ENCODE data around the gene TRPV2. TPM values are rescaled to one million over a fixed set of nuclear protein-coding genes. Genes with fewer than 3 reads are reported as not detected.

Gene TRPV2
- total RNA-seq, 4 donors from 2014 or later: 3.9 to 19.0 (median 7.7) TPM

- no peak for DNase-seq
- no peaks in the 10 kb centered on the region for H3K36me3 ChIP-seq
- no peak for TF ChIP-seq POLR2A (IDR thresholded peaks at IDR 0.05)
- TF ChIP-seq, protein P1, sequence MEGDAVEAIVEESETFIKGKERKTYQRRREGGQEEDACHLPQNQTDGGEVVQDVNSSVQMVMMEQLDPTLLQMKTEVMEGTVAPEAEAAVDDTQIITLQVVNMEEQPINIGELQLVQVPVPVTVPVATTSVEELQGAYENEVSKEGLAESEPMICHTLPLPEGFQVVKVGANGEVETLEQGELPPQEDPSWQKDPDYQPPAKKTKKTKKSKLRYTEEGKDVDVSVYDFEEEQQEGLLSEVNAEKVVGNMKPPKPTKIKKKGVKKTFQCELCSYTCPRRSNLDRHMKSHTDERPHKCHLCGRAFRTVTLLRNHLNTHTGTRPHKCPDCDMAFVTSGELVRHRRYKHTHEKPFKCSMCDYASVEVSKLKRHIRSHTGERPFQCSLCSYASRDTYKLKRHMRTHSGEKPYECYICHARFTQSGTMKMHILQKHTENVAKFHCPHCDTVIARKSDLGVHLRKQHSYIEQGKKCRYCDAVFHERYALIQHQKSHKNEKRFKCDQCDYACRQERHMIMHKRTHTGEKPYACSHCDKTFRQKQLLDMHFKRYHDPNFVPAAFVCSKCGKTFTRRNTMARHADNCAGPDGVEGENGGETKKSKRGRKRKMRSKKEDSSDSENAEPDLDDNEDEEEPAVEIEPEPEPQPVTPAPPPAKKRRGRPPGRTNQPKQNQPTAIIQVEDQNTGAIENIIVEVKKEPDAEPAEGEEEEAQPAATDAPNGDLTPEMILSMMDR (IDR thresholded peaks at IDR 0.05): no peak
- H3K4me3 ChIP-seq: no peak overlapping the region
- H3K9me3 ChIP-seq: no peaks in the 10 kb centered on the region
- H3K4me1 ChIP-seq: peaks cover 0 to 37% (median 2%) of the 10 kb centered on the region in 4 donors
- H3K27ac ChIP-seq: peak overlapping the region in 1 of 4 donors; percentile 53
- H3K27me3 ChIP-seq: no peaks in the 10 kb centered on the region
Measured at GRCh38 chr17:16475179-16475704, 59.9 kb downstream of the TRPV2 start.

- no peaks in the 10 kb centered on the region for H3K36me3 ChIP-seq
- H3K4me3 ChIP-seq: no peak overlapping the region
- no peak for TF ChIP-seq POLR2A (IDR thresholded peaks at IDR 0.05)
- TF ChIP-seq, protein P1 (IDR thresholded peaks at IDR 0.05): no peak
- H3K27ac ChIP-seq: peak overlapping the region in 3 of 4 donors; percentile 34 to 70 (median 66)
- H3K27me3 ChIP-seq: no peaks in the 10 kb centered on the region
- peaks cover 0 to 40% (median 2%) of the 10 kb centered on the region in 4 donors for H3K4me1 ChIP-seq
- DNase-seq: peak in 1 of 3 donors; percentile 62
- no peaks in the 10 kb centered on the region for H3K9me3 ChIP-seq
Measured at GRCh38 chr17:16477255-16477654, 61.9 kb downstream of the TRPV2 start.

GRCh38 chr17:16477666-16478065 lies 62.3 kb downstream of the TRPV2 start:
- no peaks in the 10 kb centered on the region for H3K27me3 ChIP-seq
- no peak overlapping the region for H3K4me3 ChIP-seq
- peak overlapping the region in 3 of 4 donors; percentile 34 to 70 (median 66) for H3K27ac ChIP-seq
- no peak for DNase-seq
- TF ChIP-seq, protein P1 (IDR thresholded peaks at IDR 0.05): no peak
- TF ChIP-seq POLR2A (IDR thresholded peaks at IDR 0.05): no peak
- no peaks in the 10 kb centered on the region for H3K9me3 ChIP-seq
- peaks cover 0 to 44% (median 2%) of the 10 kb centered on the region in 4 donors for H3K4me1 ChIP-seq
- no peaks in the 10 kb centered on the region for H3K36me3 ChIP-seq

- Histone ChIP-seq H3K36me3 (no peaks in the 10 kb centered on the region), H3K4me1 (peaks cover 0 to 49% (median 2%) of the 10 kb centered on the region in 4 donors), H3K27me3 (no peaks in the 10 kb centered on the region), H3K4me3 (no peak overlapping the region), H3K27ac (peak overlapping the region in 1 of 4 donors; percentile 22), H3K9me3 (no peaks in the 10 kb centered on the region)
- TF ChIP-seq, protein P1 (IDR thresholded peaks at IDR 0.05): no peak
- no peak for TF ChIP-seq POLR2A (IDR thresholded peaks at IDR 0.05)
- no peak for DNase-seq
Measured at GRCh38 chr17:16478649-16479048, 63.3 kb downstream of the TRPV2 start.

DNA sequence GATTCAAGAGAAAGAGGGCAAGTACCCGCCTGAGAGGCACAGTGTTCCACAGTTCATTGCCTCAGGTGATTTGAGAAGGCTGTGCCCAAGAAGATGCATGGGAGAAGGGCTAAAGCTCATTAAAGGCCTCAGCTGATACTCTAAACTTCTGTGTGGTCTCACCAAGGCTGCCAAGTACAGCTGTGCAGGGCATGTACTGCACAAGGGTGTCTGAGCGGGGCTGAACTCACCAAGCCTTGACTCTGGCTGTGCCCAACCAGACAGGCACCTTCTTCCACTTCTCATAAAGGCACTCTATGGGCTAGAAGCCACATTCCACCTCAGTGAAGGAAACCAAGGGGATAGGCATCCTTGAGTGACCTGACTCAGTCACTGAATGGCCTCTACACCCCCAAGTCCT lies 63.9 kb downstream of the TRPV2 start:
- no peak overlapping the region for H3K4me3 ChIP-seq
- H3K27me3 ChIP-seq: no peaks in the 10 kb centered on the region
- no peaks in the 10 kb centered on the region for H3K9me3 ChIP-seq
- H3K4me1 ChIP-seq: peaks cover 0 to 53% (median 2%) of the 10 kb centered on the region in 4 donors
- H3K27ac ChIP-seq: peak overlapping the region in 1 of 4 donors; percentile 17
- no peak for DNase-seq
- H3K36me3 ChIP-seq: no peaks in the 10 kb centered on the region
- TF ChIP-seq, protein P1 (IDR thresholded peaks at IDR 0.05): no peak
- no peak for TF ChIP-seq POLR2A (IDR thresholded peaks at IDR 0.05)

All from Peyer's patch (tissue), 4 donors.